ENCODE results near the gene MBOAT7. TPM values are rescaled to one million over a fixed set of nuclear protein-coding genes. Genes with fewer than 3 reads are reported as not detected.
A peak's percentile ranks its signal among the peaks of the same experiment; 100 is the strongest.

The MBOAT7 gene
- total and polyA plus RNA-seq, 4 donors, result 10.3 to 31.5 (median 15.0) TPM

DNA sequence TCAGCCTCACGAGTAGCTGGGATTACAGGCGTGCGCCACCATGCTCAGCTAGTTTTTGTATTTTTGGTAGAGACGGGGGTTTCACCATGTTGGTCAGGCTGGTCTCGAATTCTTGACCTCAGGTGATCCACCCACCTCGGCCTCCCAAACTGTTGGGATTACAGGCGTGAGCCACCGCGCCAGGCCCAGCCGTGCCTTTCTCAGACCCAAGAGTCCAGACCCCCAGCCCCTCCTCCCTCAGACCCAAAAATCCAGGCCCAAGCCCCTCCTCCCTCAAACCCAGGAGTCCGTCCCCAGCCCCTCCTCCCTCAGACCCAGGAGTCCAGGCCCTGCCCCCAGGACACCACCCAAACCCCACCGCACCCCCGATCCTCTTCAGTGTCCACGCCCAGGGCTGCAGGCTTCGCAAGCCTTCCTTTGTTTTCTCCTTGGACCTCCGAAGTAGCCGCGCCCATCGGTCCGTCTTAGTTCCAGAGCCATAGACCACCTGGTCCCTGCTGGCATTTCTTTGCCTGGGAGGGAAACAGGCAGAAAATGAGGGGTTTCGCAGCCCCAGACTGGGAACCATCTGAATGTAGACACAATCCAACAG lies 20.1 kb downstream of the MBOAT7 start (continued):
- TF ChIP-seq TAF1 (conservative IDR thresholded peaks at IDR 0.05) (no peak), NR2F2 (IDR thresholded peaks at IDR 0.05) (no peak), GABPA (IDR thresholded peaks at IDR 0.05 in 1 of 2, conservative IDR thresholded peaks at IDR 0.05 in 1 of 2) (no peak)
- TF ChIP-seq, protein P1, sequence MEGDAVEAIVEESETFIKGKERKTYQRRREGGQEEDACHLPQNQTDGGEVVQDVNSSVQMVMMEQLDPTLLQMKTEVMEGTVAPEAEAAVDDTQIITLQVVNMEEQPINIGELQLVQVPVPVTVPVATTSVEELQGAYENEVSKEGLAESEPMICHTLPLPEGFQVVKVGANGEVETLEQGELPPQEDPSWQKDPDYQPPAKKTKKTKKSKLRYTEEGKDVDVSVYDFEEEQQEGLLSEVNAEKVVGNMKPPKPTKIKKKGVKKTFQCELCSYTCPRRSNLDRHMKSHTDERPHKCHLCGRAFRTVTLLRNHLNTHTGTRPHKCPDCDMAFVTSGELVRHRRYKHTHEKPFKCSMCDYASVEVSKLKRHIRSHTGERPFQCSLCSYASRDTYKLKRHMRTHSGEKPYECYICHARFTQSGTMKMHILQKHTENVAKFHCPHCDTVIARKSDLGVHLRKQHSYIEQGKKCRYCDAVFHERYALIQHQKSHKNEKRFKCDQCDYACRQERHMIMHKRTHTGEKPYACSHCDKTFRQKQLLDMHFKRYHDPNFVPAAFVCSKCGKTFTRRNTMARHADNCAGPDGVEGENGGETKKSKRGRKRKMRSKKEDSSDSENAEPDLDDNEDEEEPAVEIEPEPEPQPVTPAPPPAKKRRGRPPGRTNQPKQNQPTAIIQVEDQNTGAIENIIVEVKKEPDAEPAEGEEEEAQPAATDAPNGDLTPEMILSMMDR (IDR thresholded peaks at IDR 0.05; ENCODE audit: low read depth, low read length, missing input control), result no peak

DNA sequence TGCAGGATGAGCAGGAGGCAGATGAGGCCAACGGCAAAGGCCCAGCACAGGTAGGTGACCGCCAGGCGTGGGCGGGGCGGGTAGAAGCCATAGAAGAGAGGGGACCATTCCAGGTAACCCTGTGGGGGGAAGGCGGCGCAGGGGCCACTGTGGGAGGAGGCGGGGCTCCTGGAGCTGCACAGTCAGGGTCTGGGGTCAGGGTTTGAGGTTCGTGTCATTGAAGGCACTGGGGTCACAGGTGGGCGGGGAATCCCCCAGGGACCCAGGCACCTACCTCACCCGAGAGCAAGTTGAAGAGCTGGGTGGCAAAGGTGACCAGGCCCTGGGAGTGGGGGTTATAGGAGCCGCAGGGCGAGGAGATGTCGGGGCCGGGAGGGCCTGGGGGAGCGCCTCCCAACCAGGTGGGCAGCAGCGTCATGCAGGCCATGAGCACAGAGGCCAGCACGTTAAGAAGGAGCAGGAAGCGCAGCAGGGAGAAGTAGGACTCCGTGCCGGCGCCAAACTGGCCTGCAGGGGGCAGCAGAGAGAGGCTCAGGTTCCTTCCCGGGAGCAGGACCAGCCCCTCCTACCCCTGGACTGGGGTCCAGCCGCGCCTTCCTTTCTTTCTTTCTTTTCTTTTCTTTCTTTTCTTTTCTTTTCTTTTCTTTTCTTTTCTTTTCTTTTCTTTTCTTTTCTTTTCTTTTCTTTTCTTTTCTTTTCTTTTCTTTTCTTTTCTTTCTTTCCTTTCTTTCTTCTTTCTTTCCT lies 21.0 kb downstream of the MBOAT7 start:
- H3K27ac ChIP-seq (ENCODE audit: low read depth in 1 of 2, low read length in 2 of 2), result no peak overlapping the region

DNA sequence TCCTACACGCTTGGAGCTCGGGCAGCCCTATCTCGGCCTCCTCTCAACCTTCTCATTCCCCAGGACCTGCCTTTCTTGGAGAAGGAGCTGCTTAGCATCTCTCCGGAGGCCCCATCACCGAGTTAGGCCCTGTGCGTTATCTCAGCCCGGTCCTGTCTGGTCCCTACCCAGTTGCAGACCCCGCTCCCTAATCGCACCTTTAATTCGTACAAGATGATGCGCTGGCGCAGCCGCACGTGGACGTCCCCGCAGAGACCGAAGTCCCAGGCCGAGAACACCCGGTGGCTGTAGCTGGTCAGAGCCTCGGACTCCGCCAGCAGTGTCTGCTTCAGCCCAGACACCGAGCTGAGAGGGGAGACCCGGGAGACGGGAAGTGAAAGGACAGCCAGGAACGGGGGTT lies 24.2 kb downstream of the MBOAT7 start:
- H3K9ac ChIP-seq (ENCODE audit: low read depth in 1 of 2, low read length in 2 of 2), result no peak overlapping the region
- WGBS, result 92% methylated on average over 25 of the region's 25 CpGs
- no peaks in the 10 kb centered on the region for H3K27me3 ChIP-seq (ENCODE audit: control insufficient read depth in 4 of 4, insufficient read depth in 4 of 4, low read length in 3 of 4)
- H3K9me3 ChIP-seq (ENCODE audit: control insufficient read depth in 4 of 4, low read length in 3 of 4), result no peaks in the 10 kb centered on the region
- TF ChIP-seq HNF4G (IDR thresholded peaks at IDR 0.05), result no peak
- no peak for TF ChIP-seq FOXA1 (IDR thresholded peaks at IDR 0.05)
- TF ChIP-seq, protein P2, sequence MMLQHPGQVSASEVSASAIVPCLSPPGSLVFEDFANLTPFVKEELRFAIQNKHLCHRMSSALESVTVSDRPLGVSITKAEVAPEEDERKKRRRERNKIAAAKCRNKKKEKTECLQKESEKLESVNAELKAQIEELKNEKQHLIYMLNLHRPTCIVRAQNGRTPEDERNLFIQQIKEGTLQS (IDR thresholded peaks at IDR 0.05), result no peak
- TF ChIP-seq, protein P3, sequence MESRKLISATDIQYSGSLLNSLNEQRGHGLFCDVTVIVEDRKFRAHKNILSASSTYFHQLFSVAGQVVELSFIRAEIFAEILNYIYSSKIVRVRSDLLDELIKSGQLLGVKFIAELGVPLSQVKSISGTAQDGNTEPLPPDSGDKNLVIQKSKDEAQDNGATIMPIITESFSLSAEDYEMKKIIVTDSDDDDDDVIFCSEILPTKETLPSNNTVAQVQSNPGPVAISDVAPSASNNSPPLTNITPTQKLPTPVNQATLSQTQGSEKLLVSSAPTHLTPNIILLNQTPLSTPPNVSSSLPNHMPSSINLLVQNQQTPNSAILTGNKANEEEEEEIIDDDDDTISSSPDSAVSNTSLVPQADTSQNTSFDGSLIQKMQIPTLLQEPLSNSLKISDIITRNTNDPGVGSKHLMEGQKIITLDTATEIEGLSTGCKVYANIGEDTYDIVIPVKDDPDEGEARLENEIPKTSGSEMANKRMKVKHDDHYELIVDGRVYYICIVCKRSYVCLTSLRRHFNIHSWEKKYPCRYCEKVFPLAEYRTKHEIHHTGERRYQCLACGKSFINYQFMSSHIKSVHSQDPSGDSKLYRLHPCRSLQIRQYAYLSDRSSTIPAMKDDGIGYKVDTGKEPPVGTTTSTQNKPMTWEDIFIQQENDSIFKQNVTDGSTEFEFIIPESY (IDR thresholded peaks at IDR 0.05), result no peak
- TF ChIP-seq YY1 (IDR thresholded peaks at IDR 0.05), result no peak
- TF ChIP-seq, protein P4, sequence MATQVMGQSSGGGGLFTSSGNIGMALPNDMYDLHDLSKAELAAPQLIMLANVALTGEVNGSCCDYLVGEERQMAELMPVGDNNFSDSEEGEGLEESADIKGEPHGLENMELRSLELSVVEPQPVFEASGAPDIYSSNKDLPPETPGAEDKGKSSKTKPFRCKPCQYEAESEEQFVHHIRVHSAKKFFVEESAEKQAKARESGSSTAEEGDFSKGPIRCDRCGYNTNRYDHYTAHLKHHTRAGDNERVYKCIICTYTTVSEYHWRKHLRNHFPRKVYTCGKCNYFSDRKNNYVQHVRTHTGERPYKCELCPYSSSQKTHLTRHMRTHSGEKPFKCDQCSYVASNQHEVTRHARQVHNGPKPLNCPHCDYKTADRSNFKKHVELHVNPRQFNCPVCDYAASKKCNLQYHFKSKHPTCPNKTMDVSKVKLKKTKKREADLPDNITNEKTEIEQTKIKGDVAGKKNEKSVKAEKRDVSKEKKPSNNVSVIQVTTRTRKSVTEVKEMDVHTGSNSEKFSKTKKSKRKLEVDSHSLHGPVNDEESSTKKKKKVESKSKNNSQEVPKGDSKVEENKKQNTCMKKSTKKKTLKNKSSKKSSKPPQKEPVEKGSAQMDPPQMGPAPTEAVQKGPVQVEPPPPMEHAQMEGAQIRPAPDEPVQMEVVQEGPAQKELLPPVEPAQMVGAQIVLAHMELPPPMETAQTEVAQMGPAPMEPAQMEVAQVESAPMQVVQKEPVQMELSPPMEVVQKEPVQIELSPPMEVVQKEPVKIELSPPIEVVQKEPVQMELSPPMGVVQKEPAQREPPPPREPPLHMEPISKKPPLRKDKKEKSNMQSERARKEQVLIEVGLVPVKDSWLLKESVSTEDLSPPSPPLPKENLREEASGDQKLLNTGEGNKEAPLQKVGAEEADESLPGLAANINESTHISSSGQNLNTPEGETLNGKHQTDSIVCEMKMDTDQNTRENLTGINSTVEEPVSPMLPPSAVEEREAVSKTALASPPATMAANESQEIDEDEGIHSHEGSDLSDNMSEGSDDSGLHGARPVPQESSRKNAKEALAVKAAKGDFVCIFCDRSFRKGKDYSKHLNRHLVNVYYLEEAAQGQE (IDR thresholded peaks at IDR 0.05), result no peak
- no peak for DNase-seq (ENCODE audit: low spot score)
- H3K36me3 ChIP-seq (ENCODE audit: control insufficient read depth in 4 of 4, insufficient read depth in 3 of 4, low read depth in 1 of 4, low read length in 3 of 4), result no peaks in the 10 kb centered on the region
- H3K4me3 ChIP-seq (ENCODE audit: low read depth in 1 of 3, low read length in 3 of 3), result no peak overlapping the region
- H3K4me1 ChIP-seq (ENCODE audit: control insufficient read depth in 4 of 4, insufficient read depth in 4 of 4, low read length in 3 of 4), result peaks cover 10 to 21% (median 16%) of the 10 kb centered on the region in 4 donors
- H3K27ac ChIP-seq (ENCODE audit: low read depth in 1 of 2, low read length in 2 of 2), result no peak overlapping the region

More for the DNA sequence above, 21.0 kb downstream of the MBOAT7 start:
- 26% methylated on average over 25 of the region's 25 CpGs for WGBS
- no peaks in the 10 kb centered on the region for H3K9me3 ChIP-seq (ENCODE audit: control insufficient read depth in 4 of 4, low read length in 3 of 4)
- DNase-seq (ENCODE audit: low spot score), result peak; percentile 96
- TF ChIP-seq, protein P1 (IDR thresholded peaks at IDR 0.05; ENCODE audit: low read depth, low read length, missing input control), result peak; percentile 89
- peak; percentile 74 to 82 for TF ChIP-seq RAD21 (IDR thresholded peaks at IDR 0.05)
- TF ChIP-seq, protein P2 (IDR thresholded peaks at IDR 0.05), result no peak
- no peak for TF ChIP-seq FOXA1 (IDR thresholded peaks at IDR 0.05)
- no peak for TF ChIP-seq SP1 (IDR thresholded peaks at IDR 0.05)
- TF ChIP-seq JUND (IDR thresholded peaks at IDR 0.05), result no peak
- H3K4me3 ChIP-seq (ENCODE audit: low read depth in 1 of 3, low read length in 3 of 3), result no peak overlapping the region
- H3K4me1 ChIP-seq (ENCODE audit: control insufficient read depth in 4 of 4, insufficient read depth in 4 of 4, low read length in 3 of 4), result peaks cover 0 to 3% (median 1%) of the 10 kb centered on the region in 4 donors
- no peaks in the 10 kb centered on the region for H3K27me3 ChIP-seq (ENCODE audit: control insufficient read depth in 4 of 4, insufficient read depth in 4 of 4, low read length in 3 of 4)
- no peaks in the 10 kb centered on the region for H3K36me3 ChIP-seq (ENCODE audit: control insufficient read depth in 4 of 4, insufficient read depth in 3 of 4, low read depth in 1 of 4, low read length in 3 of 4)
- no peak overlapping the region for H3K9ac ChIP-seq (ENCODE audit: low read depth in 1 of 2, low read length in 2 of 2)
